ENCODE results near the gene HEATR9.

HEATR9 gene

GRCh38 chr17:35807371-35808144 is 61.1 kb downstream of the HEATR9 start:
- no peak for DNase-seq
